Panc1 (cell line): Measurements from ENCODE around the gene LHFPL2. TPM values are rescaled to one million over a fixed set of nuclear protein-coding genes. Genes with fewer than 3 reads are reported as not detected.

Experiments used
- ATAC-seq: fragments of 200-7000 bp; cut with Tn5 transposase; 2 replicates; pipeline ENCODE4 v1.9.1; 2020; ENCODE audit warnings: mild to moderate bottlenecking, moderate library complexity
- BruUV-seq: library from RNA; stranded (reverse); fragments of 400-500 nt; replicated peaks from 2 replicates; lab custom pipeline; 2021; lab: Mats Ljungman, UMichigan
- CTCF ChIA-PET: fragments of 300-600 bp; sonication (Branson Sonifier 250); formaldehyde crosslinking; loops from one replicate; lab custom pipeline; 2022; ENCODE audit warnings: antibody characterized with exemption; lab: Charles Lee
- POLR2A ChIA-PET: fragments of 300-600 bp; sonication (Branson Sonifier 250); formaldehyde crosslinking; loops from one replicate; lab custom pipeline; 2022; ENCODE audit warnings: antibody characterized with exemption; lab: Charles Lee
- DNase-seq: peaks from one replicate; pipeline ENCODE4 v3.0.0-alpha.2; 2010; ENCODE audit warnings: low read depth, low spot score
- H3K27ac ChIP-seq: 2 replicates; pipeline ENCODE4 v1.5.1; 2011; ENCODE audit warnings: mild to moderate bottlenecking, low read length, inconsistent platforms
- H3K27me3 ChIP-seq: fragments of 200-500 bp; sonication (Bioruptor generic); 2 replicates; pipeline ENCODE4 v1.6.0; 2014; ENCODE audit warnings: low read length, inconsistent platforms; ENCODE audit not compliant: control insufficient read depth, insufficient read depth
- H3K36me3 ChIP-seq: fragments of 200-500 bp; sonication (Bioruptor generic); 2 replicates; pipeline ENCODE4 v1.5.1; 2014; ENCODE audit warnings: inconsistent platforms, mild to moderate bottlenecking, low read length, moderate library complexity; ENCODE audit not compliant: control insufficient read depth, insufficient read depth
- H3K4me1 ChIP-seq: 2 replicates; pipeline ENCODE4 v1.5.1; 2011; ENCODE audit warnings: inconsistent platforms, mild to moderate bottlenecking, low read length, moderate library complexity; ENCODE audit not compliant: control insufficient read depth, insufficient read depth
- H3K4me3 ChIP-seq, 2 experiments: 2 replicates each; pipeline ENCODE4 v1.5.1; 2011 to 2012; ENCODE audit warnings: low read depth in 2 of 2, low read length in 2 of 2, mild to moderate bottlenecking in 2 of 2, inconsistent platforms in 1 of 2, moderate library complexity in 1 of 2
- H3K9me3 ChIP-seq: fragments of 200-500 bp; sonication (Bioruptor generic); 2 replicates; pipeline ENCODE4 v1.5.1; 2014; ENCODE audit warnings: low read depth, mild to moderate bottlenecking, inconsistent platforms, low read length, moderate library complexity; ENCODE audit not compliant: control insufficient read depth, insufficient read depth
- POLR2AphosphoS5 ChIP-seq: IDR thresholded peaks from 2 replicates; pipeline ENCODE4 v1.6.1; 2012; ENCODE audit warnings: mild to moderate bottlenecking, low read depth, low read length, moderate library complexity
- SIN3A ChIP-seq: IDR thresholded peaks from 2 replicates; pipeline ENCODE4 v1.6.1; 2012; ENCODE audit warnings: low read depth, mild to moderate bottlenecking, low read length, moderate library complexity, borderline replicate concordance; ENCODE audit not compliant: insufficient read depth
- TCF7L2 ChIP-seq: IDR thresholded peaks from 2 replicates; pipeline ENCODE4 v1.6.1; 2011; ENCODE audit warnings: mild to moderate bottlenecking, low read depth, low read length, inconsistent platforms
- in situ Hi-C: cut with HindIII; loops from 2 replicates; pipeline ENCODE4 v1.10.0; 2016; ENCODE audit warnings: low sequenced_read_pairs, low pct_unique_long_range_greater_than_20kb
- intact Hi-C: fragments of 100-400 bp; cut with micrococcal nuclease; formaldehyde crosslinking; loops from one replicate; pipeline ENCODE4 v1.10.0; 2022; ENCODE audit not compliant: unreplicated experiment
- total RNA-seq: library from RNA; stranded (reverse); gene quantifications from one replicate; pipeline ENCODE4 v1.2.1, GENCODE V29; 2021; ENCODE audit not compliant: unreplicated experiment
- TF ChIP-seq, protein P1 (sequence below): fragments of 450-650 bp; IDR thresholded peaks from 2 replicates; pipeline ENCODE4 v1.5.1; 2017; ENCODE audit warnings: mild to moderate bottlenecking
- TF ChIP-seq, protein P2 (sequence below), 2 experiments: IDR thresholded peaks; 2 replicates each; pipeline ENCODE4 v1.6.1; 2011 to 2012; ENCODE audit warnings: low read depth in 2 of 2, control low read depth in 1 of 2, low read length in 1 of 2, mild to moderate bottlenecking in 1 of 2, moderate library complexity in 1 of 2; ENCODE audit not compliant: insufficient read depth in 1 of 2

Gene LHFPL2
- total RNA-seq, 1 experiment from 2014 or later = 25.8 TPM

DNA sequence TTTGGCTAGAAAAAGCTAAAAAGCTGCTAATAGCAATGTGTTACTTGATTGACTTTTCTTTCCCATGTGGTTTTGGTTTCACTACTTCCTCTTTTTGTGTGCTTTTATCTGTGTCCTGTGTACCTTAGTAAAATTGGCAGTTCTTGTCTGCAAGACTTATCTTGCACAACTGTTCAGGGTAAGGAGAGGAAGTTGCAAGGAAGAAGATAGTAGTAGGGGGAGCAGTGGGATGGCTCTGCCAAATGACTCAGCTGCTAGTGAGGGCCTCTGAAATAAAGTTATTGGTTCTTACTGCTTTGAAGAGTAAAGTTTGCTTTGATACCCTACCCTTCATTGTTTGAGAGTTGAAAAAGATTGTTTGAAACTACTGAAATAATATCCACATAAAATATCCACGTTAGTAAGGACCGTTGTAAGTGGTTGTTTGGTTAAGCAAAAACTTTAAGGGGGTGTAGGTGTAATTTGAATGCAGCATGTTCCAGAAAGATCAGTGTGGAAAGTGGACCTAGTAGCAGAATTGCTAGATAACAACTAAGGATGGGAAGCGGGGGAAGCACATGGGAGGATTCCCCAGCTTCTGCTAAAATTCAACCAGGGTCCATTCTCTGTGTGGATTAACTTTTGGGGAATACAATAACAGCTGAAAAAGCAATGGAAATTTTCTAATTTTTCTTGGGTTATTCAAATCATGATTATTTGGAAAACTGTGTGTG, 164.6 kb downstream of the LHFPL2 start:
- TF ChIP-seq TCF7L2 (no peak), SIN3A (no peak), POLR2AphosphoS5 (no peak)
- TF ChIP-seq, protein P1, sequence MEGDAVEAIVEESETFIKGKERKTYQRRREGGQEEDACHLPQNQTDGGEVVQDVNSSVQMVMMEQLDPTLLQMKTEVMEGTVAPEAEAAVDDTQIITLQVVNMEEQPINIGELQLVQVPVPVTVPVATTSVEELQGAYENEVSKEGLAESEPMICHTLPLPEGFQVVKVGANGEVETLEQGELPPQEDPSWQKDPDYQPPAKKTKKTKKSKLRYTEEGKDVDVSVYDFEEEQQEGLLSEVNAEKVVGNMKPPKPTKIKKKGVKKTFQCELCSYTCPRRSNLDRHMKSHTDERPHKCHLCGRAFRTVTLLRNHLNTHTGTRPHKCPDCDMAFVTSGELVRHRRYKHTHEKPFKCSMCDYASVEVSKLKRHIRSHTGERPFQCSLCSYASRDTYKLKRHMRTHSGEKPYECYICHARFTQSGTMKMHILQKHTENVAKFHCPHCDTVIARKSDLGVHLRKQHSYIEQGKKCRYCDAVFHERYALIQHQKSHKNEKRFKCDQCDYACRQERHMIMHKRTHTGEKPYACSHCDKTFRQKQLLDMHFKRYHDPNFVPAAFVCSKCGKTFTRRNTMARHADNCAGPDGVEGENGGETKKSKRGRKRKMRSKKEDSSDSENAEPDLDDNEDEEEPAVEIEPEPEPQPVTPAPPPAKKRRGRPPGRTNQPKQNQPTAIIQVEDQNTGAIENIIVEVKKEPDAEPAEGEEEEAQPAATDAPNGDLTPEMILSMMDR = no peak
- TF ChIP-seq, protein P2, sequence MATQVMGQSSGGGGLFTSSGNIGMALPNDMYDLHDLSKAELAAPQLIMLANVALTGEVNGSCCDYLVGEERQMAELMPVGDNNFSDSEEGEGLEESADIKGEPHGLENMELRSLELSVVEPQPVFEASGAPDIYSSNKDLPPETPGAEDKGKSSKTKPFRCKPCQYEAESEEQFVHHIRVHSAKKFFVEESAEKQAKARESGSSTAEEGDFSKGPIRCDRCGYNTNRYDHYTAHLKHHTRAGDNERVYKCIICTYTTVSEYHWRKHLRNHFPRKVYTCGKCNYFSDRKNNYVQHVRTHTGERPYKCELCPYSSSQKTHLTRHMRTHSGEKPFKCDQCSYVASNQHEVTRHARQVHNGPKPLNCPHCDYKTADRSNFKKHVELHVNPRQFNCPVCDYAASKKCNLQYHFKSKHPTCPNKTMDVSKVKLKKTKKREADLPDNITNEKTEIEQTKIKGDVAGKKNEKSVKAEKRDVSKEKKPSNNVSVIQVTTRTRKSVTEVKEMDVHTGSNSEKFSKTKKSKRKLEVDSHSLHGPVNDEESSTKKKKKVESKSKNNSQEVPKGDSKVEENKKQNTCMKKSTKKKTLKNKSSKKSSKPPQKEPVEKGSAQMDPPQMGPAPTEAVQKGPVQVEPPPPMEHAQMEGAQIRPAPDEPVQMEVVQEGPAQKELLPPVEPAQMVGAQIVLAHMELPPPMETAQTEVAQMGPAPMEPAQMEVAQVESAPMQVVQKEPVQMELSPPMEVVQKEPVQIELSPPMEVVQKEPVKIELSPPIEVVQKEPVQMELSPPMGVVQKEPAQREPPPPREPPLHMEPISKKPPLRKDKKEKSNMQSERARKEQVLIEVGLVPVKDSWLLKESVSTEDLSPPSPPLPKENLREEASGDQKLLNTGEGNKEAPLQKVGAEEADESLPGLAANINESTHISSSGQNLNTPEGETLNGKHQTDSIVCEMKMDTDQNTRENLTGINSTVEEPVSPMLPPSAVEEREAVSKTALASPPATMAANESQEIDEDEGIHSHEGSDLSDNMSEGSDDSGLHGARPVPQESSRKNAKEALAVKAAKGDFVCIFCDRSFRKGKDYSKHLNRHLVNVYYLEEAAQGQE (IDR thresholded peaks at IDR 0.05; ENCODE audit: insufficient read depth in 1 of 2, low read depth in 2 of 2, low read length in 1 of 2) = no peak
- Histone ChIP-seq H3K4me1 (no peaks in the 10 kb centered on the region), H3K9me3 (no peaks in the 10 kb centered on the region), H3K4me3 (no peak overlapping the region), H3K36me3 (no peaks in the 10 kb centered on the region; the same call in 1 of the 2 replicates), H3K27me3 (no peaks in the 10 kb centered on the region), H3K27ac (no peak overlapping the region)
- DNase-seq (no peak), ATAC-seq (no peak)
- in situ Hi-C loops (no loop called here), intact Hi-C loops (no loop called here)
- no TSS peak for BruUV-seq
- ChIA-PET CTCF (interaction anchor here (0.6 kb wide), 1 partner anchor 154 kb away, joined by 3 read pairs; no protein-coding TSS in a partner anchor), POLR2A (no interaction called here)

DNA sequence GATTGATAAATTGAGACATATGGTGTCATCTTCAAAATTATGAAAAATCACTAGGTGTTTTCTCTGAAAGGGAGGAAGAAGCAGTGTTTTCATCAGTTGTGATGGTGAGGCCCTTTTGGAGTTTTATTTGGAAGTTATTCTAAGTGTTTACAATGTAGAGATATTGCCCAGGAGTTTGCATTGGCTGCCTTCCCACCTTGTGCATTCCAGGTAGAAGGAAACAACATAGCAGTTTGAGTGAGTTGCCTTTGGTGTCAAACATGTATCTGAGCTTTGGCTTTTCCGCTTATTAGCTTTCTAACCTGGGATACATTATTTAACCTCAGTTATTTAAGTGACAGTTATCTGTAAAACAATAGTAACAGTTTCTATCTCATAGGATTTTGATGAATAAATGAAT, 165.6 kb downstream of the LHFPL2 start:
- H3K36me3 ChIP-seq = no peaks in the 10 kb centered on the region; the same call in 1 of the 2 replicates
- H3K27me3 ChIP-seq = no peaks in the 10 kb centered on the region
- no peak overlapping the region for H3K27ac ChIP-seq
- in situ Hi-C loops (no loop called here), intact Hi-C loops (no loop called here)
- H3K9me3 ChIP-seq = no peaks in the 10 kb centered on the region
- ChIA-PET POLR2A (no interaction called here), CTCF (no interaction called here)
- H3K4me3 ChIP-seq = no peak overlapping the region
- DNase-seq = no peak
- TF ChIP-seq SIN3A (no peak), POLR2AphosphoS5 (no peak), TCF7L2 (no peak)
- TF ChIP-seq, protein P1 = no peak
- TF ChIP-seq, protein P2 (IDR thresholded peaks at IDR 0.05; ENCODE audit: insufficient read depth in 1 of 2, low read depth in 2 of 2, low read length in 1 of 2) = no peak
- no peaks in the 10 kb centered on the region for H3K4me1 ChIP-seq
- no TSS peak for BruUV-seq
- ATAC-seq = no peak
